DMS153 treated with DMSO at 0.1 percent for 48 hours (cell line): ENCODE measurements around the gene FREY1.
"Not testable (repeated sequence)": the region's sequence is repeated elsewhere in the genome, so short reads cannot be mapped to it uniquely, and the experiment has no call there.

ENCODE experiments used
- DNase-seq: peaks from one replicate; lab custom pipeline; 2025; ENCODE audit not compliant: unreplicated experiment; lab: John Stamatoyannopoulos, UW

Gene FREY1

GRCh38 chr11:45917286-45917622 lies 10.2 kb upstream of the FREY1 start:
- no peak for DNase-seq

GRCh38 chr11:45915446-45915845 lies 8.4 kb upstream of the FREY1 start:
- DNase-seq = no peak

- no peak for DNase-seq
Observed at GRCh38 chr11:45913942-45914635, 7.0 kb upstream of the FREY1 start.

GRCh38 chr11:45913514-45913913 lies 6.4 kb upstream of the FREY1 start:
- DNase-seq = no peak

DNA sequence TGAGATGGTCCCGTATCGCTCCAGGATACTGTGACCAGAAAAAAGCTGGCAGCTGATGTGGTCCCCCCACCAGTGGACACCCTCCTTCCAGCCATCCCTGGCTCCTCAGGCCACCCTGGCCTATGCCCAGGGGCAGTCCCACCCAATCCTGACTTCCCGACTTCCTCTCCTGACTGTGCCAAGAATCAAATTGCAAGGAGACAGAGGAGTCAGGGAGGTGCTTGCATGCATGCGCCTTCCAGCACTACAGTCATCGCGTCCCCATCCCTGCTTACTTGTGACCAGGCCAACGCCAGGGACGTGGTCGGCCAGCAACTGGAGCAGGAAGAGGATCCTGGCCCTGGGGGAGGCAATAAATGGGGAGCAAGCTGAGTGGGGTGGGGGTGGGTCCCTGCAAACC lies 3.6 kb upstream of the FREY1 start:
- DNase-seq = no peak

DNA sequence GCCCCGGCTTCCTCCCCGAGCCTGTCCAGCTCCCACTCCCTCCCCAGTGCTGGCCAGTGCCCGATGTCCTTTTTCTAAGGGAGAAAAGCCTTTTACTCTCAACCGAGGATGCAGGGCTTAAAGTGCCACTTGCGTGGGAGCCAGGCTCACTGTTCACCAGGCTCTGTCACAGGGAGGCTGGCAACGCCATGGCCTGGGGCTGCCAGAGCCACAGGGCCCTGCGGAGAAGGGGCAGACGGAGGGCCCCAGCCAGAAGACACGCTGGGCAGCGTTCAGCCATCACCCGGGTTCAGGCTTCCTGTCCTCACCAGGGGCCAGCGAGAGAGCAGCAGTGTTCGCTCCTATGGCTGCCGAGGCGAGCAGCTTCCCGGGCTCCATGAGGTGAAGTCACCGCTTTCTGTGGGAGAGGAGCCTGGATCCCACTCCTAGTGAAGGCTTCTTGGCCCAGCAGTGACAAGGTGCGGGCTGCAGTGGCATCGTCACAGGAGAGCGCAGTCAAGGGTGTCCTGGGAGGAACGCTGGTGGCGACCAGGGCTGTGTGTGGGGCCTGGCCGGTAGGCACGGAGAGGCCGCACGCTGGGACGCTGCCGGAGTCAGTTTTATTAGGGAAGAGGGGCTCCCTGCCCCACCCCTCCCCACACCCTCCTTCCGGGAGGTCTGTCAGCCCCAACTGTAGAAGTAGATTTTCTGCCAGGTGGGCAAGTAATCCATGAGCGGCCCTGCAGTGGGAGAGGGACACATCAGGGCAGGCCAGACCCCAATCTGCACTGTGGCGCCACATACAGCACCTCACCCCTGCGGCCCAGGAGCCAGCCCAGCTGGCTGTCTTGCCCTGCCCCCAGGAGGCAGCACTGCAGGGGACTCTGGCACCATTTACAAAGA lies 2.8 kb upstream of the FREY1 start:
- no peak for DNase-seq

- no peak for DNase-seq
Observed at GRCh38 chr11:45907911-45908370, 870 bp upstream of the FREY1 start.

DNA sequence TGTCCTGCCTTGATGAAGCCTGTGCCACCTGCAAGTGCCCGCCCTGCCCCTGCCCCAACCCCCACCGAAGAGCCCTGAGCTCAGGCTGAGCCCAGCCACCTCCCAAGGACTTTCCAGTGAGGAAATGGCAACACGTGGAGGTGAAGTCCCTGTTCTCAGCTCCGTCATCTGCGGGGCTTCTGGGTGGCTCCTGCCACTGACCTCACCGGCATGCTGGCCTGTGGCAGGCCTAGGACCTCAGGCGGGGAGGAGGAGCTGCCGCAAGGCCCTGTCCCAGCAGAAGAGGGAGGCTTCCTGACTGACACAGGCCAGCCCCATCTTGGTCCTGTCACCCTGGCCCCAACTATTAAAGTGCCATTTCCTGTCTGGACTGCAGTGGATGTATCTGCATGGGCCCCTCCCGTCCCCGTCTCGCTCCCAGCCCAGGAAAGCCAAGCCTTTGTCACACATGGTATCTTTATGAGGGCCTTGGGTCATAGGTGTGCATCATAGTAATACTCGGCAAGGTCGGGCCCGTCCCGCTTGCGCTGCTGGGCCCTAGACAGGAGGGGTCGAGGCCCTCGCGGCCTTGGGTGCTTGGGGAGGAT lies 882 bp downstream of the FREY1 start:
- DNase-seq = no peak

DNA sequence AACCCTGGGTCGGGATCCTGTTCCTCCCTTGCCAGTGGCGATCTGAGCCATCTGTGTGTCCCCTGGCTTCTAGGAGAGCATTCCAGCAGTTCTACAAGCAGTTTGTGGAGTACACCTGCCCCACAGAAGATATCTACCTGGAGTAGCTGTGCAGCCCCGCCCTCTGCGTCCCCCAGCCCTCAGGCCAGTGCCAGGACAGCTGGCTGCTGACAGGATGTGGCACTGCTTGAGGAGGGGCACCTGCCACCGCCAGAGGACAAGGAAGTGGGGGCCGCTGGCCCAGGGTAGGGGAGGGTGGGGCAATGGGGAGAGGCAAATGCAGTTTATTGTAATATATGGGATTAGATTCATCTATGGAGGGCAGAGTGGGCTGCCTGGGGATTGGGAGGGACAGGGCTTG lies 1.5 kb downstream of the FREY1 start:
- DNase-seq = not testable (repeated sequence)

DNA sequence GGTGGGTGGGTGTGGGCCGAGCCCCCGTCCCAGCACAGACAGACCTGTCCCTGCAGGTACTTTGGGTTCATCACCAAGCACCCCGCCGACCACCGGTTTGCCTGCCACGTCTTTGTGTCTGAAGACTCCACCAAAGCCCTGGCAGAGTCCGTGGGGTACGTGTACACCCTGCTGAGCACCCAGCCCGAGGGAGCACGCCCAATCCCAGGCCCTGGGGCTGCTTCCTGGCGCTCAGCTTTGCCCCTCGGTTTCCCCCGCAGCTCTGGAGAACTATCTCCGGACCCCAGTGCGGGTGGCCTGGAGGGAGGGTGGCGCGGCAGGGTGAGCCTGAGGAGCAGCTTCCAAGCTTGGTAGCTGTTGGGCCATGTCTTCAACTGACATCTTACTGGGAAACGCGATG lies 2.0 kb downstream of the FREY1 start:
- no peak for DNase-seq

DNA sequence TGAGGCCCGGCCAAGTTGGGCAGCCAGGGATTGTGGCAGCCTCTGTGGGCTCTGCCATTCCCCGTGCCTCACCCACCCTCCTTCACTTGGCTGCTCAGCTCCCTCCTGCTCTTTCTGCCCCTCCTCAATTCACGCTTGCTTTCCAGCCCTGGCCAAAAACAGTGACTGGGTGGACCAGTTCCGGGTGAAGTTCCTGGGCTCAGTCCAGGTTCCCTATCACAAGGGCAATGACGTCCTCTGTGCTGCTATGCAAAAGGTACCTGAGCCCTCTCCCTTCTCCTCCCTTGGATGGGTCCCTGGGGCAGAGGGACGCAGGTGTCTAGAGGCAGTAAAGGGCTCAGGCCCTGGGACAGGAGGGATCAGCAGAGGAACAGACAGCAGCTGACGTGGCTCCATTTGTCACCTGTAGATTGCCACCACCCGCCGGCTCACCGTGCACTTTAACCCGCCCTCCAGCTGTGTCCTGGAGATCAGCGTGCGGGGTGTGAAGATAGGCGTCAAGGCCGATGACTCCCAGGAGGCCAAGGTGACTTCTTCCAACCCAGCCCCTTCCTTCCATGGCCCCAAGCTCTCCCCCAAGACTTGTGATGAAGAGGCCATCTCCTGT lies 2.7 kb downstream of the FREY1 start:
- DNase-seq = no peak

GRCh38 chr11:45902452-45903380 lies 4.4 kb downstream of the FREY1 start:
- DNase-seq = no peak

DNA sequence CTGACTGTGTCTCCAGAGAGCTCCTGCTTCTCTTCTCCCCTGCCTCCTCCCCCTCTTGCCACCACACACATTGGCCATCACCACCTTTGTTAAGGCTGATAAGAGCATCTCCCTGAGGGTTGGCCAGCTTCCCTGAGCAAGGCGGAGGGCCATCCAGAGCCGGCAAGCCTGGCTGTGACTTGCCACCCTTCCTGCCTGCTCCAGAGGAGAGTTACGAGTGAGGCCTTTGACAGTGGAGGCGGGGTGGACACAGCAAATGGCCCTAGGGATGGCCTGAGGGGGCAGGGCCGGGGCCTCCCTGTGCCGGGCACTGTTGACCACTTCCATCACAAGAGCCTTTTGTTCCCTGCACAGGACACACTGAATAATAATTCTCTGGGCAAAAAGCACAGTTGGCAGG lies 5.4 kb downstream of the FREY1 start:
- DNase-seq = no peak

DNA sequence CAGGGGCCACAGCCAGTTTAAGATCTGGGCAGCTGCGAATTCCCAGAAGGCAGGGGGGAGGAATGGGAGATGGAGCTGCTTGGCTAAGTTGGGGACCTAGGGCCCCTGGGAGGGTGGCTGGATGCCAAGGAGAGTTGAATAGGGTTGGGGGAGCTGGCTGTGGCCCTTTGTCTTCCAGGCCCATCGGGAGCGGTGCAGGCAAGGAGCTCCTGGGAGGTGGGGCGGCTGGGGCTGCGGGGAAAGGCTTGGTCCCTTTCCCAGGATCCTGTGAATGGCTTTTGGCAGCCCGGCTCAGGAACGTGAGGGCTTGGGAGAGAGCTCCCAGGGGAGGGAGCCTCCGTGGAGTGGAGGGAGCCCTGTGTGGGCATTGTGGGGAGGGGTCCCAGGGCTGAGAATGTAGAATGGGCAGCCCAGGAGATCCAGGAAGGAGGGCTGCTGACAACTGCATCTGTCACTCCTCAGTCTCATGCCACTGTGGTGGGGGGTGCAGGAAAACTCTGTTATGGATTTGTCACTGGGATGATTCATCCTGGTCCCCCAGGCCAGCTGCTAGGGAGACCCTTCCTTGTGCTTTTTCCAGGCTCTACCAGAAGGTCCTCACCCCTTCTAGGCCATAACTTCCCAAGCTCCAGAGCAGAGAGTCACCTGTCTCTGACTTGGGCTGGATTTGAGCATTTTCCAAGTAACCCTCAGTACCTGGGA lies 6.0 kb downstream of the FREY1 start:
- DNase-seq = no peak

GRCh38 chr11:45900175-45900800 lies 6.8 kb downstream of the FREY1 start:
- not testable (repeated sequence) for DNase-seq

DNA sequence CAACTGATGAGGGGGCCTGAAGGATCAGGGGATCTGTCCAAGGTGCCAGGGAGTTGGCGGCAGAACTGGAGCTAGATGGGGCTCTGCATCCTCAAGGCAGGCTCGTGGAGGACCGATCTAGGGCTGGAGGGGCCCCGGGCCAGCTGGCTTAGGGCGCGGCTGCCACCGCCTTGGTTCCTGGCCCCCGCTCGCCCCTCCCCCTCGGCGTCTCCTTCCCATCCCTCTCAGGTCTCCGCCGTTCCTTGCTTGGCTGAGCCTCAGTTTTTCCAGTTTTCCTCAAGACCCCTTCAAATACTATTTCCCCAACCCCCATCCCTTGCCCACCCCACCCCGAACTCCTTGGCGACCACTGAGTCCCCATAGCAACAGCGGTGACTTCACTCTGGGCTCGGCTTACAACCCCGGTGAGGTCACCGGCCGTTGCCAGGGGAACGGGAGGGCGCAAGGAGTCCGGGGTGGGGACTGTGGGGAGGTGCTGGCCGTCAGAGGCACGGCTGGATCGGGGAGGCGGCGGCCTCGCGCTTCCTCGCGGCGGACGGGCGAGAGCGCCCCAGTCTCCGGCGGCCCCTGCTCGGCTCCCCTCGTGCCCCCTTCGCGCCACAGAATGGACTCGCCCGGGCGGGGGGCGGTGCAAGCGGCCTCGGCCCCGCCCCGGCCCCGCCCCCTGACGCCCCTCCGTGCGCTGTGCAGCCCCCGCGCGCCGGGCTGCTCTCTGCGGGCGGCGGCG lies 7.5 kb downstream of the FREY1 start:
- DNase-seq = peak; percentile 80

GRCh38 chr11:45899086-45899447 lies 8.0 kb downstream of the FREY1 start:
- DNase-seq = no peak

DNA sequence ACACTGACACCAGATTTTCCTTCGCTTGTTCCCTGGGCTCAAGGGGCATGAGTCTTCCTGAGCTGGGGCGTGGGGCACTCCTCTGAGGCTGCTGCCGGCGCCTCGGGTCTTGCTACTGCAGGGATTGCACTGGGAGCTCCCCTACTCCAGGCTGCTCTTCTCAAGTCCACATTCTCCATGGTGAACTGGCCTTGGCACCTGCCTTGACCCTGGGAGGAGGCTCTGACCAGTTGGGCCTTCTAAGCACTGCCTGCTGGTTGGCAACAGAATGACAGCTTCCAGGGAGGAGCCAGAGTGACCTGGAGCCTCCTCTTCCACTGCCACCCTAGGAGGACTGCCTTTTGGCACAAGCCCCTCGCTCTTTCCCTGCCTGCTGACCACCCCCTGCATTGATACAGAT lies 9.5 kb downstream of the FREY1 start:
- no peak for DNase-seq

DNA sequence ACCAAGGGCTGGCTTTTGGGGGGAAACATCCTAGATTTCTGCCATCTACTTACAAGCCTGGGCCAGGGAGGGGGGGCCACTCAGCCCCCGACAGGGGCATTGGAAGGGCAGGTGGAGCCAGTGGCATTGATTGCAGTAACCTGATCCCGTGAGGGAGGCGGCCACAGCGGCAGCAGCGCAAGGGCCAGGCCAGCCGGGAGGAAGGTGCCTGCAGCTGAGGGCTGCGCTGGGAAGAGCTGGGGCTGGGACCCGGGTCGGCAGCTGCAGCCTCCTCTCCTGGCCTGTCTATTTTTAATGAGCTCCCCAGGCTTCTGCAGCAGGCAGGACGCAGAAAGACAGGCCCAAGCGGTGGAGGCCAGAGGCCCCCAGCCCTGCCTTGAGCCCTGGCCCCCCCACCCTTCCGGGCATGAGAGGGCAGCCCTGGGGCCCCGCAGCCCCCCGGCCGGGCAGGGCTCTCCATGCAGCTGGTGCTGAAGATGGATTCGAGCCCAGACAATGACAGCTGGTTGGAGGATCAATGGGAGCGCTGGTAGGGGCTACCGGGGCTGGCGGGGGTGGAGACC lies 10.6 kb downstream of the FREY1 start:
- DNase-seq = peak; percentile 86
